ENCODE measurements around the gene SERPINE2.
"Not testable (repeated sequence)": the region's sequence is repeated elsewhere in the genome, so short reads cannot be mapped to it uniquely, and the experiment has no call there.

The SERPINE2 gene

GRCh38 chr2:224008702-224009261 is 30.3 kb downstream of the SERPINE2 start:
- H4K20me1 ChIP-seq (ENCODE audit: control insufficient read depth, insufficient read depth, low read depth, low read length): no peaks in the 10 kb centered on the region
- no peaks in the 10 kb centered on the region for H3K79me2 ChIP-seq (ENCODE audit: control insufficient read depth, low read length)
- no peaks in the 10 kb centered on the region for H3K9me2 ChIP-seq (replicated peaks; ENCODE audit: control insufficient read depth, low read length)
- H3K4me3 ChIP-seq (ENCODE audit: low read length): no peak overlapping the region
- no peaks in the 10 kb centered on the region for H3F3A ChIP-seq (ENCODE audit: control insufficient read depth, insufficient read depth)
- no peaks in the 10 kb centered on the region for H3K9me3 ChIP-seq (ENCODE audit: control insufficient read depth, insufficient read depth, low read length)
- H3K4me2 ChIP-seq (ENCODE audit: low read length): no peak overlapping the region
- peaks cover 2% of the 10 kb centered on the region; the same call in 1 of the 2 replicates for H3K27me3 ChIP-seq (ENCODE audit: control insufficient read depth, low read length)
- TF ChIP-seq, protein P1, sequence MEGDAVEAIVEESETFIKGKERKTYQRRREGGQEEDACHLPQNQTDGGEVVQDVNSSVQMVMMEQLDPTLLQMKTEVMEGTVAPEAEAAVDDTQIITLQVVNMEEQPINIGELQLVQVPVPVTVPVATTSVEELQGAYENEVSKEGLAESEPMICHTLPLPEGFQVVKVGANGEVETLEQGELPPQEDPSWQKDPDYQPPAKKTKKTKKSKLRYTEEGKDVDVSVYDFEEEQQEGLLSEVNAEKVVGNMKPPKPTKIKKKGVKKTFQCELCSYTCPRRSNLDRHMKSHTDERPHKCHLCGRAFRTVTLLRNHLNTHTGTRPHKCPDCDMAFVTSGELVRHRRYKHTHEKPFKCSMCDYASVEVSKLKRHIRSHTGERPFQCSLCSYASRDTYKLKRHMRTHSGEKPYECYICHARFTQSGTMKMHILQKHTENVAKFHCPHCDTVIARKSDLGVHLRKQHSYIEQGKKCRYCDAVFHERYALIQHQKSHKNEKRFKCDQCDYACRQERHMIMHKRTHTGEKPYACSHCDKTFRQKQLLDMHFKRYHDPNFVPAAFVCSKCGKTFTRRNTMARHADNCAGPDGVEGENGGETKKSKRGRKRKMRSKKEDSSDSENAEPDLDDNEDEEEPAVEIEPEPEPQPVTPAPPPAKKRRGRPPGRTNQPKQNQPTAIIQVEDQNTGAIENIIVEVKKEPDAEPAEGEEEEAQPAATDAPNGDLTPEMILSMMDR (IDR thresholded peaks at IDR 0.05; ENCODE audit: low read depth, low read length, poor library complexity, severe bottlenecking): no peak
- TF ChIP-seq EZH2phosphoT487 (IDR thresholded peaks at IDR 0.05; ENCODE audit: borderline replicate concordance, low read length): no peak
- H3K36me3 ChIP-seq (ENCODE audit: control insufficient read depth, low read length): no peaks in the 10 kb centered on the region
- no peak overlapping the region for H3K27ac ChIP-seq (ENCODE audit: low read depth, low read length)
- no peaks in the 10 kb centered on the region for H3K4me1 ChIP-seq (ENCODE audit: control insufficient read depth, low read length)

- Histone ChIP-seq H3K79me2 (ENCODE audit: control insufficient read depth, low read length) (no peaks in the 10 kb centered on the region), H3K9me2 (replicated peaks; ENCODE audit: control insufficient read depth, low read length) (no peaks in the 10 kb centered on the region), H3K36me3 (ENCODE audit: control insufficient read depth, low read length) (no peaks in the 10 kb centered on the region), H3K4me2 (ENCODE audit: low read length) (no peak overlapping the region), H4K20me1 (ENCODE audit: control insufficient read depth, insufficient read depth, low read depth, low read length) (no peaks in the 10 kb centered on the region), H3K4me3 (ENCODE audit: low read length) (no peak overlapping the region), H3K27me3 (ENCODE audit: control insufficient read depth, low read length) (peaks cover 2% of the 10 kb centered on the region; the same call in 1 of the 2 replicates), H3K9me3 (ENCODE audit: control insufficient read depth, insufficient read depth, low read length) (no peaks in the 10 kb centered on the region), H3F3A (ENCODE audit: control insufficient read depth, insufficient read depth) (no peaks in the 10 kb centered on the region), H3K4me1 (ENCODE audit: control insufficient read depth, low read length) (no peaks in the 10 kb centered on the region), H3K27ac (ENCODE audit: low read depth, low read length) (no peak overlapping the region)
- no peak for TF ChIP-seq EZH2phosphoT487 (IDR thresholded peaks at IDR 0.05; ENCODE audit: borderline replicate concordance, low read length)
Measured at GRCh38 chr2:224004105-224004695, 34.9 kb downstream of the SERPINE2 start.

DNA sequence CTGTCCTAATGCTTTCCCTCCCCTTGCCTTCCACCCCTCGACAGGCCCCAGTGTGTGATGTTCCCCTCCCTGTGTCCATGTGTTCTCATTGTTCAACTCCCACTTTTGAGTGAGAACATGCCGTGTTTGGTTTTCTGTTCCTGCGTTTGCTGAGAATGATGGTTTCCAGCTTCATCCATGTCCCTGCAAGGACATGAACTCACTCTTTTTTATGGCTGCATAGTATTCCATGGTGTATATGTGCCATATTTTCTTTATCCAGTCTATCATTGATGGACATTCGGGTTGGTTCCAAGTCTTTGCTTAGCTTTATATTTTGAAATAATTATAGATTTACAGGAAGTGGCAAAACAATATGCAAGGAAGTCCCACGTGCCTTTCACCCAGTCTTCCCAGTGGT is 38.4 kb downstream of the SERPINE2 start:
- H3F3A ChIP-seq (ENCODE audit: control insufficient read depth, insufficient read depth); H3K9me2 ChIP-seq (replicated peaks; ENCODE audit: control insufficient read depth, low read length); H3K9me3 ChIP-seq (ENCODE audit: control insufficient read depth, insufficient read depth, low read length); H3K4me2 ChIP-seq (ENCODE audit: low read length); H3K27ac ChIP-seq (ENCODE audit: low read depth, low read length); H4K20me1 ChIP-seq (ENCODE audit: control insufficient read depth, insufficient read depth, low read depth, low read length); H3K4me1 ChIP-seq (ENCODE audit: control insufficient read depth, low read length); H3K79me2 ChIP-seq (ENCODE audit: control insufficient read depth, low read length); H3K4me3 ChIP-seq (ENCODE audit: low read length); H3K27me3 ChIP-seq (ENCODE audit: control insufficient read depth, low read length); H3K36me3 ChIP-seq (ENCODE audit: control insufficient read depth, low read length): not testable (repeated sequence)

DNA sequence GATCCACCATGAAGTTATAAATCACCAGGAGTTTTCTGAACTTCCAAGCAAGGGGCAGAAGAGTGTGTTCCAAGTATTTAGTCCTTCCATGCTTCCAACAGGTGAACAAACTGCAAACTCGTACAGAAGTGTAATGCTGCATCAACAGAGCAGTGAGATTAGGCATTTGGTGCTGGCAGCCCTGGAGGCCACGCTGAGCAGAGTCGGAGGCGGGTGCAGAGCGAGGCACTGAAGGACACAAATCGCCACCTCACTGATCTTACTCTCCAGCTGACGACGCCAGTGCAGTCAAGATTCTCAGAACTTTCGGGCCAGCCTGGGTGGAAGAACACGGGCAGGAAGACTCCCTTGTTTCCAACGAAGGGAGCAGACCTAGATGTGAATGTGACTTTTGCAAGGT is 39.2 kb downstream of the SERPINE2 start:
- no peaks in the 10 kb centered on the region for H3K36me3 ChIP-seq (ENCODE audit: control insufficient read depth, low read length)
- no peak overlapping the region for H3K4me2 ChIP-seq (ENCODE audit: low read length)
- TF ChIP-seq, protein P1 (IDR thresholded peaks at IDR 0.05; ENCODE audit: low read depth, low read length, poor library complexity, severe bottlenecking): no peak
- no peak for TF ChIP-seq EZH2phosphoT487 (IDR thresholded peaks at IDR 0.05; ENCODE audit: borderline replicate concordance, low read length)
- no peaks in the 10 kb centered on the region for H4K20me1 ChIP-seq (ENCODE audit: control insufficient read depth, insufficient read depth, low read depth, low read length)
- no peaks in the 10 kb centered on the region for H3K4me1 ChIP-seq (ENCODE audit: control insufficient read depth, low read length)
- H3K79me2 ChIP-seq (ENCODE audit: control insufficient read depth, low read length): no peaks in the 10 kb centered on the region
- no peaks in the 10 kb centered on the region for H3F3A ChIP-seq (ENCODE audit: control insufficient read depth, insufficient read depth)
- no peaks in the 10 kb centered on the region; the same call in 1 of the 2 replicates for H3K27me3 ChIP-seq (ENCODE audit: control insufficient read depth, low read length)
- H3K9me2 ChIP-seq (replicated peaks; ENCODE audit: control insufficient read depth, low read length): no peaks in the 10 kb centered on the region
- no peaks in the 10 kb centered on the region for H3K9me3 ChIP-seq (ENCODE audit: control insufficient read depth, insufficient read depth, low read length)
- H3K4me3 ChIP-seq (ENCODE audit: low read length): no peak overlapping the region
- no peak overlapping the region for H3K27ac ChIP-seq (ENCODE audit: low read depth, low read length)
